Gastroesophageal sphincter (tissue), 3 donors: ENCODE measurements around the gene CNTROB.

Experiments
- CTCF ChIP-seq, 4 experiments: fragments of 200-600 bp in 2 of 4; fragments of 450-650 bp in 2 of 4; sonication (generic) in 1 of 4; IDR thresholded peaks; one replicate each; pipeline ENCODE4 v1.5.1; 2017 to 2019; ENCODE audit warnings: antibody characterized with exemption in 4 of 4, mild to moderate bottlenecking in 2 of 4, moderate library complexity in 2 of 4
- POLR2A ChIP-seq, 2 donors: fragments of 450-650 bp; IDR thresholded peaks; one replicate each; pipeline ENCODE4 v1.6.1; 2017; ENCODE audit warnings: antibody characterized with exemption in 2 of 2, mild to moderate bottlenecking in 2 of 2, moderate library complexity in 1 of 2
- POLR2AphosphoS5 ChIP-seq: sonication (generic); formaldehyde crosslinking; IDR thresholded peaks from one replicate; pipeline ENCODE4 v1.6.1; 2017; ENCODE audit warnings: antibody characterized with exemption

GRCh38 chr17:7897090-7897489 is 34.9 kb upstream of the CNTROB start:
- no peak for TF ChIP-seq POLR2AphosphoS5
- no peak for TF ChIP-seq POLR2A (IDR thresholded peaks at IDR 0.05)
- no peak for TF ChIP-seq CTCF (IDR thresholded peaks at IDR 0.05)
